Vagina (tissue), 2 donors: ENCODE results near the gene RNU1-1.

ENCODE experiments used
- POLR2A ChIP-seq, 2 donors: fragments of 450-650 bp; IDR thresholded peaks; one replicate each; pipeline ENCODE4 v1.6.1; 2017; ENCODE audit warnings: antibody characterized with exemption in 2 of 2, mild to moderate bottlenecking in 2 of 2, moderate library complexity in 2 of 2
- TF ChIP-seq, protein P1 (sequence below), 3 experiments: fragments of 450-650 bp in 2 of 3; fragments of 200-600 bp in 1 of 3; sonication (generic) in 1 of 3; IDR thresholded peaks; one replicate each; pipeline ENCODE4 v1.5.1; 2017 to 2019; ENCODE audit warnings: antibody characterized with exemption in 3 of 3, mild to moderate bottlenecking in 2 of 3, moderate library complexity in 2 of 3

GRCh38 chr1:16503494-16503893, 10.6 kb downstream of the RNU1-1 start:
- TF ChIP-seq, protein P1, sequence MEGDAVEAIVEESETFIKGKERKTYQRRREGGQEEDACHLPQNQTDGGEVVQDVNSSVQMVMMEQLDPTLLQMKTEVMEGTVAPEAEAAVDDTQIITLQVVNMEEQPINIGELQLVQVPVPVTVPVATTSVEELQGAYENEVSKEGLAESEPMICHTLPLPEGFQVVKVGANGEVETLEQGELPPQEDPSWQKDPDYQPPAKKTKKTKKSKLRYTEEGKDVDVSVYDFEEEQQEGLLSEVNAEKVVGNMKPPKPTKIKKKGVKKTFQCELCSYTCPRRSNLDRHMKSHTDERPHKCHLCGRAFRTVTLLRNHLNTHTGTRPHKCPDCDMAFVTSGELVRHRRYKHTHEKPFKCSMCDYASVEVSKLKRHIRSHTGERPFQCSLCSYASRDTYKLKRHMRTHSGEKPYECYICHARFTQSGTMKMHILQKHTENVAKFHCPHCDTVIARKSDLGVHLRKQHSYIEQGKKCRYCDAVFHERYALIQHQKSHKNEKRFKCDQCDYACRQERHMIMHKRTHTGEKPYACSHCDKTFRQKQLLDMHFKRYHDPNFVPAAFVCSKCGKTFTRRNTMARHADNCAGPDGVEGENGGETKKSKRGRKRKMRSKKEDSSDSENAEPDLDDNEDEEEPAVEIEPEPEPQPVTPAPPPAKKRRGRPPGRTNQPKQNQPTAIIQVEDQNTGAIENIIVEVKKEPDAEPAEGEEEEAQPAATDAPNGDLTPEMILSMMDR (IDR thresholded peaks at IDR 0.05), result no peak
- TF ChIP-seq POLR2A (IDR thresholded peaks at IDR 0.05), result no peak
